GM12891 (cell line): ENCODE data around the gene SIGLEC1.

Experiments used
- DNase-seq: peaks from one replicate; pipeline ENCODE4 v3.0.0; 2011; ENCODE audit warnings: low spot score; ENCODE audit not compliant: insufficient read length
- FAIRE-seq: peaks from 2 replicates; lab custom pipeline; 2011; peaks lifted over from hg19 to GRCh38; lab: Jason Lieb, UNC
- PAX5 ChIP-seq: IDR thresholded peaks from 2 replicates; pipeline ENCODE4 v1.6.1; 2011; ENCODE audit warnings: low read length, moderate library complexity, mild to moderate bottlenecking; ENCODE audit not compliant: insufficient read depth, severe bottlenecking
- POLR2A ChIP-seq: IDR thresholded peaks from 2 replicates; pipeline ENCODE4 v1.6.1; 2011; ENCODE audit warnings: low read depth, low read length, control low read depth
- POLR2AphosphoS5 ChIP-seq: IDR thresholded peaks from 2 replicates; pipeline ENCODE4 v1.6.1; 2011; ENCODE audit warnings: low read depth, low read length, control low read depth
- POU2F2 ChIP-seq: IDR thresholded peaks from 2 replicates; pipeline ENCODE4 v1.6.1; 2011; ENCODE audit warnings: low read depth, mild to moderate bottlenecking, control low read depth, low read length, moderate library complexity
- SPI1 ChIP-seq: IDR thresholded peaks from 2 replicates; pipeline ENCODE4 v1.6.1; 2011; ENCODE audit warnings: low read depth, low read length, control low read depth
- TAF1 ChIP-seq: IDR thresholded peaks from 2 replicates; pipeline ENCODE4 v1.6.1; 2011; ENCODE audit warnings: low read depth, low read length, control low read depth

SIGLEC1 gene

GRCh38 chr20:3753501-3754275 lies 41.3 kb upstream of the SIGLEC1 start:
- TF ChIP-seq POU2F2 (no peak), PAX5 (no peak), SPI1 (no peak), TAF1 (no peak), POLR2AphosphoS5 (no peak), POLR2A (no peak)
- DNase-seq (no peak), FAIRE-seq (no peak)

DNA sequence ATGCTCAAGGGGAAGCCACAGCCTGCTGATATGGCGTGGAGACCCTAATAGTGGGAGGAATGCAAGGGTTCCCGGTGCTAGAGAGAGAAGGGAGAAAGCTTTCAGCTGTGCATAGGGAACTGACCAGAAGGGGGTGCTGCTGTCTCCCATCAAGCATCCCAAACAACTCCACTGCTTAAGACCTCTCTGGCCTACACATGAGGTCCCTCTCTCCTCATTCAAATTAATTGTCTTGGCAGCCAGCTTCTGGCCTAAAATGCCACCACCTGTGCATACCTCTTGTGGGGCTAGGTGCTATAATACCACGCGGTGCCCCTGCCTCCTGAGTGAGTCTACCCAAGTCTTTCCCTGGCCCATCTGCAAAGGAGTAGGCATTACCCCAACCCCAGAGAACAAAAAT lies 40.7 kb upstream of the SIGLEC1 start:
- TF ChIP-seq POLR2AphosphoS5, result no peak
- no peak for TF ChIP-seq TAF1
- DNase-seq (peak; percentile 83), FAIRE-seq (peak; percentile 86)

DNA sequence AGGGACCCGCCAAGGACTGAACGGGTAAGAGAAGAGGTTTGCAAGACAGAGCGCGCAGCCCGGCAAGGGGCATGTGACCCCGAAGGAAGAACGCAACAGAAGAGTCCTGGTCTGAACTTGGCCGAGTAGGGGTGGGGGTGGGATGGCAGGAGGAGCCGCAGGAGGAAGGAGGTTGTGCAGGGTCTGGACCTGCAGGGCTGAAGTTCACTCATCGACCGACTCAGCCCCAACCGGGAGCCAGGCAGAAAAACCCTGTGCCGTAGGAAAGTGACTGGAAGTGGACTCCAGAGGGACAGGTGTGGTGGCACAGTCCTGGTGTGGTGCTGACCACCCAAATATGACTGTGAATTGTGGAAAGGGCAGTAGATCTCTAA lies 40.0 kb upstream of the SIGLEC1 start:
- FAIRE-seq (no peak), DNase-seq (no peak)
- TF ChIP-seq TAF1 (no peak), SPI1 (no peak), POLR2A (no peak), PAX5 (no peak), POU2F2 (no peak), POLR2AphosphoS5 (no peak)

- DNase-seq, result no peak
- TF ChIP-seq SPI1, result no peak
- no peak for FAIRE-seq
These were observed 39.4 kb upstream of the SIGLEC1 start for GRCh38 chr20:3751675-3752385.

GRCh38 chr20:3751305-3751674 lies 38.9 kb upstream of the SIGLEC1 start:
- TF ChIP-seq POU2F2, result no peak
- FAIRE-seq (no peak), DNase-seq (no peak)

GRCh38 chr20:3749689-3750531 lies 37.5 kb upstream of the SIGLEC1 start:
- FAIRE-seq, result no peak

GRCh38 chr20:3749087-3749688 lies 36.8 kb upstream of the SIGLEC1 start:
- no peak for FAIRE-seq
- no peak for TF ChIP-seq PAX5
- no peak for DNase-seq

More at GRCh38 chr20:3749689-3750531, 37.5 kb upstream of the SIGLEC1 start:
- peak; percentile 68 for DNase-seq
- TF ChIP-seq SPI1, result no peak
- no peak for TF ChIP-seq TAF1
- TF ChIP-seq PAX5, result no peak
- no peak for TF ChIP-seq POLR2A
- TF ChIP-seq POLR2AphosphoS5, result no peak

DNA sequence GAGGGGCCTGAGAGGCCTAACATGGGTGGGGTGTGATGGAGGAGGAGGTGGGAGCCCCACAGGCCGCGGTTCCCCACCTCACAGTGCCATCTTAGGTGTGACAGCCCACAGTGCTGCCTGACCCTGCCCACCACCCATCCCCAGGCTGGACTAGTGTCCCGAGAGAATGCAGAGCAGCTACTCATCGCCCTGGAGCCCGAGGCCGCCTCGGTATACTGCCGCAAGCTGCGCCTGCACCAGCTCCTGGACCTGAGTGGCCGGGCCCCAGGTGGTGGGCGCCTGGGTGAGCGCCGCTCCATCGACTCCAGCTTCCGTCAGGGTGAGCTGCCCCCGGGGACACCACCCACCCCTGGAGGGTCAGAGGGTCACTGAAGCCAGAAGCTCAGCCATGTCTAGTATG lies 35.7 kb upstream of the SIGLEC1 start:
- TF ChIP-seq POU2F2 (no peak), PAX5 (no peak), SPI1 (no peak), POLR2AphosphoS5 (no peak), POLR2A (no peak), TAF1 (no peak)
- DNase-seq, result no peak
- FAIRE-seq, result no peak

DNA sequence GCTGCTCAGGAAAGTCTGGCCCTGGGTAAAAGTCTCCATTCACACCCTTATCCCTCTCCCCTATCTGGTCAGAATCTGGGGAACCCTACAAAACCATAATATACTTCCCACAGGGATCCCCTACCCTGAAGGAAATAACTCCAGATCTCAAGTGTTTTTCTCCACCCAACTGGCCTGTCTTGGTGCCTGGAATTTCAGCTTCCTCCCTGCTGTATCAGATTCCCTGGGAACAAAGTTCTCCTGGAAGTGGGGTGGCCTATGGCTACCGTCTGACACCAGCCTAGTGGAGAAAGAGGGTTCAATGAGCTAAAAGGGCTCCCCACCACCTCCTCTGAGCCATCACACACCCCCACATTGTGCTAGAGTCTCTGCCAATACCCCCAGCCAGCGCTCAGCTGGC lies 35.1 kb upstream of the SIGLEC1 start:
- FAIRE-seq, result no peak
- TF ChIP-seq SPI1 (no peak), POLR2AphosphoS5 (no peak), TAF1 (no peak), POLR2A (no peak), POU2F2 (no peak), PAX5 (no peak)
- DNase-seq, result no peak

GRCh38 chr20:3745686-3746173 lies 33.3 kb upstream of the SIGLEC1 start:
- FAIRE-seq, result no peak
- TF ChIP-seq PAX5, result no peak
- TF ChIP-seq POLR2AphosphoS5, result no peak
- TF ChIP-seq POU2F2, result no peak
- no peak for TF ChIP-seq POLR2A
- TF ChIP-seq TAF1, result no peak
- no peak for TF ChIP-seq SPI1
- DNase-seq, result no peak
